Breast epithelium (tissue), 4 donors: ENCODE measurements around the gene ZNF66. TPM values are rescaled to one million over a fixed set of nuclear protein-coding genes. Genes with fewer than 3 reads are reported as not detected.

Experiments used
- DNase-seq, 2 donors: peaks; one replicate each; pipeline ENCODE4 v3.0.0-alpha.2; 2019; ENCODE audit warnings: low spot score in 2 of 2
- H3K27ac ChIP-seq, 2 donors: fragments of 200-600 bp; sonication (generic) in 1 of 2; one replicate each; pipeline ENCODE4 v1.5.1; 2016 to 2019; ENCODE audit warnings: mild to moderate bottlenecking in 1 of 2
- H3K27me3 ChIP-seq, 2 donors: fragments of 200-600 bp; sonication (generic) in 1 of 2; one replicate each; pipeline versions ENCODE4 v1.5.1 to v1.6.0; 2017 to 2019; ENCODE audit warnings: control low read depth in 1 of 2, mild to moderate bottlenecking in 1 of 2
- H3K36me3 ChIP-seq: fragments of 200-600 bp; one replicate; pipeline ENCODE4 v1.5.1; 2019
- H3K4me1 ChIP-seq, 2 donors: fragments of 200-600 bp; sonication (generic); one replicate each; pipeline ENCODE4 v1.5.1; 2016 to 2019; ENCODE audit warnings: control low read depth in 1 of 2
- H3K4me3 ChIP-seq, 3 donors: fragments of 200-600 bp; sonication (generic); 1 replicate in 2 of 3; 2 replicates in 1 of 3; pipeline ENCODE4 v1.5.1; 2016 to 2019; ENCODE audit warnings: mild to moderate bottlenecking in 3 of 3, moderate library complexity in 2 of 3
- H3K9me3 ChIP-seq, 2 donors: fragments of 200-600 bp; sonication (generic) in 1 of 2; one replicate each; pipeline ENCODE4 v1.5.1; 2016 to 2019; ENCODE audit warnings: control low read depth in 1 of 2
- CTCF ChIP-seq, 3 donors: fragments of 450-650 bp; IDR thresholded peaks; one replicate each; pipeline ENCODE4 v1.5.1; 2016 to 2017; ENCODE audit warnings: antibody characterized with exemption in 3 of 3, mild to moderate bottlenecking in 3 of 3, moderate library complexity in 3 of 3
- POLR2A ChIP-seq: fragments of 450-650 bp; IDR thresholded peaks from one replicate; pipeline ENCODE4 v1.6.1; 2016; ENCODE audit warnings: antibody characterized with exemption, mild to moderate bottlenecking, moderate library complexity
- POLR2AphosphoS5 ChIP-seq, 3 donors: sonication (generic); formaldehyde crosslinking; IDR thresholded peaks; one replicate each; pipeline ENCODE4 v1.6.1; 2017; ENCODE audit warnings: antibody characterized with exemption in 3 of 3
- intact Hi-C: fragments of 100-400 bp; cut with DNase I; formaldehyde crosslinking; loops from one replicate; pipeline ENCODE4 v1.15.1; 2023; ENCODE audit warnings: low total_unique reads
- total RNA-seq, 3 donors: library from RNA; depleted of rRNA; stranded (reverse); fragments of >200 nt; gene quantifications; one replicate each; pipeline ENCODE4 v1.1.0, GENCODE V29; 2016

The ZNF66 gene
- total RNA-seq, 3 donors from 2014 or later: 4.2 to 17.3 (median 15.4) TPM

- Histone ChIP-seq H3K27me3 (no peaks in the 10 kb centered on the region), H3K27ac (no peak overlapping the region), H3K4me3 (no peak overlapping the region), H3K36me3 (no peaks in the 10 kb centered on the region), H3K4me1 (no peaks in the 10 kb centered on the region), H3K9me3 (peaks cover 47 to 70% of the 10 kb centered on the region in 2 donors)
- no peak for DNase-seq
- intact Hi-C loops: no loop called here
- TF ChIP-seq CTCF (IDR thresholded peaks at IDR 0.05) (no peak), POLR2A (no peak), POLR2AphosphoS5 (IDR thresholded peaks at IDR 0.05) (no peak)
Observed at GRCh38 chr19:20840371-20840770, 64.3 kb downstream of the ZNF66 start.

Other genes with a start within 250 kb of the ZNF66 start
- 10 to 100 TPM in 2 of 3 donors, 1 to 10 TPM in 1; 7.5 to 64.1 (median 42.9) TPM for gene ZNF737, start 210.5 kb upstream of the ZNF66 start, total RNA-seq
- gene ZNF626, start 114.7 kb upstream of the ZNF66 start, total RNA-seq: 10 to 100 TPM; 14.7 to 40.0 (median 21.0) TPM
- gene ZNF85, start 146.9 kb downstream of the ZNF66 start, total RNA-seq: 10 to 100 TPM in 1 of 3 donors, 1 to 10 TPM in 2; 3.7 to 14.2 (median 9.2) TPM
- 10 to 100 TPM in 2 of 3 donors, 1 to 10 TPM in 1; 8.3 to 19.0 (median 10.2) TPM for gene ZNF430, start 244.4 kb downstream of the ZNF66 start, total RNA-seq